ENCODE results near the gene NCL. TPM values are rescaled to one million over a fixed set of nuclear protein-coding genes. Genes with fewer than 3 reads are reported as not detected.
A peak's percentile ranks its signal among the peaks of the same experiment; 100 is the strongest.

NCL gene
- total and polyA plus RNA-seq, 2 of the 4 experiments (the other 2 are of a cell fraction), result 267 to 289 TPM

DNA sequence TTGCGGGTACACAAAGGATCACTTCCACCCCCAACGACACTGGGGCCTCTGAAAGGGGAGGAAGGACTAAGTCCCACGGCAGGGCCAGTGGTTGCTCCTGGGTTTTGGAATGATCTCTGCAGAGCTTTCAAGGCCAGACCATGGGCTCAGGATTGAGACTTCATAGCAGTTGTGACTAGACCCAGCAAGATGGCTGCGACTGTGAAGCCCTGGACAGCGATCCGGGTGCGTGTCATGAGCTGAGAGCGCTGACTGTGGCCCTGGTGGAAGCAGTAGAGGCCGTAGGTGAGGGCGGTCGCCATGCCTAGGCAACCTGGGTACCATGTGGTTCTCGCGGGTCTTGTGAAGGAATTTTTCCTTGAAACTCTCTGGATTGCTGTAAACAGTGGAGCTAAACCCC lies 27.3 kb downstream of the NCL start:
- Histone ChIP-seq H3K9me1 (ENCODE audit: insufficient read depth, low read length) (no peaks in the 10 kb centered on the region), H3K27me3 (ENCODE audit: control insufficient read depth, insufficient read depth, low read length) (no peaks in the 10 kb centered on the region), H2BK5ac (ENCODE audit: low read depth, low read length, poor library complexity, severe bottlenecking) (no peak overlapping the region), H3K27ac (ENCODE audit: insufficient read depth, low read length) (no peak overlapping the region), H3K4me1 (ENCODE audit: control insufficient read depth, insufficient read depth, low read length) (no peaks in the 10 kb centered on the region), H2BK15ac (ENCODE audit: low read depth, low read length) (no peak overlapping the region), H3K4me3 (ENCODE audit: insufficient read depth, low read depth, low read length) (no peak overlapping the region), H3K56ac (ENCODE audit: extremely low read depth, insufficient read depth, low read length) (no peak overlapping the region), H3K4ac (ENCODE audit: low read depth, low read length) (no peak overlapping the region), H4K5ac (ENCODE audit: low read depth, low read length) (no peak overlapping the region), H3K9ac (ENCODE audit: low read depth, low read length) (no peak overlapping the region), H3K36me3 (ENCODE audit: control insufficient read depth, insufficient read depth, low read length) (no peaks in the 10 kb centered on the region), H2BK20ac (ENCODE audit: low read depth, low read length) (no peak overlapping the region), H3K14ac (replicated peaks; ENCODE audit: low read depth, low read length) (no peak overlapping the region), H2AFZ (replicated peaks; ENCODE audit: low read length, poor library complexity) (peak overlapping the region; percentile 63), H4K20me1 (ENCODE audit: insufficient read depth, low read length) (no peaks in the 10 kb centered on the region), H4K8ac (ENCODE audit: low read depth in 2 of 2, low read length in 2 of 2) (no peak overlapping the region), H2AK5ac (ENCODE audit: low read depth, low read length) (no peak overlapping the region), H4K91ac (ENCODE audit: insufficient read depth, low read depth, low read length) (no peak overlapping the region), H3K79me1 (ENCODE audit: low read depth in 1 of 2, low read length in 2 of 2) (no peaks in the 10 kb centered on the region), H3K23ac (ENCODE audit: low read depth, low read length) (no peak overlapping the region), H3K4me2 (ENCODE audit: low read depth, low read length) (no peak overlapping the region), H2AK9ac (replicated peaks; ENCODE audit: low read depth, low read length, poor library complexity) (no peak overlapping the region), H2BK120ac (ENCODE audit: low read depth, low read length) (no peak overlapping the region), H3K9me3 (ENCODE audit: control insufficient read depth, insufficient read depth, low read length) (peaks cover under 1% of the 10 kb centered on the region; the same call in 1 of the 2 replicates), H3K18ac (ENCODE audit: low read depth, low read length) (no peak overlapping the region)
- intact Hi-C loops (cut with micrococcal nuclease), result no loop called here
- in situ Hi-C loops (cut with MboI; ENCODE audit: low sequenced_read_pairs), result no loop called here
- ChIA-PET CTCF (interaction anchor here (1.1 kb wide), 1 partner anchor 25 kb away, joined by 3 read pairs; no protein-coding TSS in a partner anchor), POLR2A (ENCODE audit: unreplicated experiment) (no interaction called here)
- TF ChIP-seq, protein P1, sequence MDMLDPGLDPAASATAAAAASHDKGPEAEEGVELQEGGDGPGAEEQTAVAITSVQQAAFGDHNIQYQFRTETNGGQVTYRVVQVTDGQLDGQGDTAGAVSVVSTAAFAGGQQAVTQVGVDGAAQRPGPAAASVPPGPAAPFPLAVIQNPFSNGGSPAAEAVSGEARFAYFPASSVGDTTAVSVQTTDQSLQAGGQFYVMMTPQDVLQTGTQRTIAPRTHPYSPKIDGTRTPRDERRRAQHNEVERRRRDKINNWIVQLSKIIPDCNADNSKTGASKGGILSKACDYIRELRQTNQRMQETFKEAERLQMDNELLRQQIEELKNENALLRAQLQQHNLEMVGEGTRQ (IDR thresholded peaks at IDR 0.05; ENCODE audit: low read depth, low read length), result no peak
- TF ChIP-seq NFE2L2 (IDR thresholded peaks at IDR 0.05; ENCODE audit: low read depth, low read length) (no peak), MXI1 (IDR thresholded peaks at IDR 0.05; ENCODE audit: borderline replicate concordance, low read depth, low read length) (no peak), RFX5 (IDR thresholded peaks at IDR 0.05; ENCODE audit: low read depth, low read length) (no peak), RAD21 (IDR thresholded peaks at IDR 0.05; ENCODE audit: low read length) (no peak)
- WGBS, 2 experiments (ENCODE audit: extremely low coverage in 2 of 2, insufficient read length in 1 of 2), result 89% methylated on average over 11 of the region's 13 CpGs; no CpG with 5 or more reads in 1 of the 2 experiments
- DNase-seq, result no peak
- no peak for ATAC-seq (ENCODE audit: low read depth)
- BruUV-seq (replicated peaks), result no TSS peak
- dilution Hi-C loops (cut with HindIII; ENCODE audit: low sequenced_read_pairs, unreplicated experiment), result no loop called here
